Lung microvascular endothelial cell (primary cell): ENCODE measurements around the gene HSPB7. TPM values are rescaled to one million over a fixed set of nuclear protein-coding genes. Genes with fewer than 3 reads are reported as not detected.
"Not testable (repeated sequence)": the region's sequence is repeated elsewhere in the genome, so short reads cannot be mapped to it uniquely, and the experiment has no call there.

Source experiments
- DNase-seq, 2 donors: peaks; one replicate each; pipeline versions ENCODE4 v3.0.0 to v3.0.0-alpha.2; 2010; ENCODE audit warnings: low read depth in 2 of 2
- total RNA-seq: library from RNA; depleted of rRNA; stranded (reverse); fragments of >200 nt; gene quantifications from 2 replicates; pipeline ENCODE4 v1.2.1, GENCODE V29; 2014

The HSPB7 gene
- total RNA-seq, 1 donor from 2014 or later = not detected

DNA sequence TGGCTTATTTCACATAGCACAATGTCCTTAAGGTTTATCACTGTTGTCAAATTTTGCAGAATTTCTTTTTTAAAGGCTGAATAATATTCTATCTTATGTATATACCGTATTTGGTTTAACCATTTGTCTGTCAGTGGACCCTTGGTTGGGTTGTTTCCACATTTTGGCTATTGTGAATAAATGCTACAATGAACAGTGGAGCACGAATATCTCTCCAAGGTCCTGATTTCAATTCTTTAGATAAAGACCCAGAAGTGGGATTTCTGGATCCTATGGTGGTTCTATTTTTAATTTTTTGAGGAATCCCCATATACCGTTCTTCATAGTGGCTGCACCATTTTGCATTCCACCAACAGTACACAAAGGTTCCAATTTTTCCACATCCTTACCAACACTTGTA, 36.2 kb downstream of the HSPB7 start:
- DNase-seq = no peak

GRCh38 chr1:15977947-15978346, 39.9 kb downstream of the HSPB7 start:
- DNase-seq = not testable (repeated sequence)

GRCh38 chr1:15975805-15976680, 41.8 kb downstream of the HSPB7 start, which contains the start of gene ZBTB17:
TSS of gene ZBTB17 (minus strand) at chr1:15976101. CDS start at chr1:15948495, 27,606 bp downstream.
- DNase-seq = peak; percentile 94 to 96

- peak; percentile 70 to 81 for DNase-seq
These were observed 42.5 kb downstream of the HSPB7 start for GRCh38 chr1:15975358-15975804.

- DNase-seq = peak in 1 of 2 donors; percentile 14
These were observed 43.0 kb downstream of the HSPB7 start for GRCh38 chr1:15974855-15975254.

GRCh38 chr1:15973772-15974171, 44.1 kb downstream of the HSPB7 start:
- DNase-seq = no peak

DNA sequence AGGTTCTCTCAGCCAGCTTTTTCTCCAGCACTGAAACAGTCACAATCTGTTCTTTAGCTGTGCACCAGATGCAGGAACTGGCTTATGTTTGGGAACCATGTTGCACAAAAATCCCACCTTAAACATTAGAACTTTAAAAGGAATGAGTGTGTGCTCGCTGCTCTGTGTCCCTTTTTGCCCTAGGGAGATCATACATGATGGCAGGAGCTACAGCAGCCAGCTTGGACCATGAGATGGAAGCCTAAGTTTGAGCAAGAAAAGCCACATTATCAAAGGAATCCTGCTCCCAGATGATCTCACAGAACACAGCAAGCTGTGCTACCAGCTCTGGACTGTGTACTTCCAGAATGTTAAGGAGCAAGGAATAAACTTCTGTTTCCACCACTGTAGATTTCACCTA, 45.4 kb downstream of the HSPB7 start:
- no peak for DNase-seq

DNA sequence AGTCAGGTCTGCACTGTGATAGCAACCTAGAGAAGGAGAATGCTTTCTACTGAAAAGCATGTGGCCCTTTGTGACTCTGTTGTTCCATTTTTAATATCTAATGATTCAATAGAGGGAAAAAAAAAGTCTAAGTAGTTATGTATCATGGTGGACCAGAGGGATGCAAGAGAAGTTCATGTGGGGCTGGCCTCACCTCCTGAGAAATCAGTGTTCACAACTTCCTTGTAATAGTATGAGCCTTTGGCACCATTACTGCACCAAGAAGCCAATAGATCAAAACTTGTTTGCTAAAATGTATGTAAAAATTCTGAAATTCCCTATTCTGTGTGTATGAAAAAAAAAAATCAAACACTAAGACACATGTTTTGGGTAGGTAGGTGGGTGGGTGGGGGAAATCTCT, 46.9 kb downstream of the HSPB7 start:
- no peak for DNase-seq

GRCh38 chr1:15969321-15969880, 48.4 kb downstream of the HSPB7 start:
- no peak for DNase-seq

DNA sequence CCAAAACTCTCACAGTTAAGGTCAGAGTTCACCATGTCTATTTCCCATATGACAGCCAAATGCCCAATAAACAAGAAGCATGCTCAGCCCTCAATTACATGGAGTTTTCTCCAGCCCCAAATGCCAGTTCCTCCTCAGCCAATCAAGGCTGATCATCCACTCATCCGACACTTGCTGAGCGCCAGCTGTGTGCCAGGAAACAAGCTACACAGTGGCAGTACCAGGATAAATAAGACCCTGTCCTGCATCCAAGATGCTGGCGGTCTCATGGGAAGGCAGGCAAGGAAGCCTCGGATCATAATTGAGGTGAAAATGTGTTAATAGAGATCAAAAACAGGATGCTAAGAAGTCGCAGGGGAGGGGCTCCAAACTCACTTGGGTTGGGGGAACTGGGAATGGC, 49.7 kb downstream of the HSPB7 start:
- DNase-seq = no peak

DNA sequence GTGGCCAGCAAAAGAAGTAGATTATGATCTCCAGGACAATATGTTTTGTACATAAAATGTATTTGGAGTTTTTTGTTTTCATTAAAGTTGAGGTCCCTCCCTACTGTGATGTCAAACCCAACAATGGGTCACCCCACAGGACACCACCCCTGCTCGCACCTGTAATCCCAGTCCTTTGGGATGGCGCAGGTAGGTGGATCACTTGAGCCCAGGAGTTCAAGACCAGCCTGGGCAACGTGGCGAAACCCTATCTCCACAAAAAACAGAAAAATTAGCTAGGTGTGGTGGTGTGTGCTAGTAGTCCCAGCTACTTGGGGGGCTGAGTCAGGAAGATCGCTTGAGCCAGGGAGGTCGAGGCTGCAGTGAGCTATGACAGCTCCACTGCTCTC, 50.9 kb downstream of the HSPB7 start:
- DNase-seq = no peak

GRCh38 chr1:15966081-15966955, 51.5 kb downstream of the HSPB7 start:
- peak; percentile 63 to 65 for DNase-seq

- DNase-seq = peak; percentile 50 to 91
These were observed 52.5 kb downstream of the HSPB7 start for GRCh38 chr1:15965228-15965767.

Other genes with a start within 250 kb of the HSPB7 start
- gene UQCRHL, start 210.4 kb downstream of the HSPB7 start, total RNA-seq = 3.3 and 6.3 TPM in 2 replicates
- 9.8 and 11.3 TPM in 2 replicates for gene SPEN, start 170.3 kb downstream of the HSPB7 start, total RNA-seq
- 28.8 and 49.2 TPM in 2 replicates for gene ZBTB17, start 41.9 kb downstream of the HSPB7 start, total RNA-seq
- gene SRARP, start 13.8 kb downstream of the HSPB7 start, total RNA-seq = 0.44 and 0.99 TPM in 2 replicates
- gene CLCNKA, start 4.0 kb upstream of the HSPB7 start, total RNA-seq = not detected in 2 replicates
- gene CLCNKB, start 25.7 kb upstream of the HSPB7 start, total RNA-seq = under 0.01 TPM in 1 of 2 replicates, not detected in the other
- gene FAM131C, start 55.6 kb upstream of the HSPB7 start, total RNA-seq = 0.22 TPM in 1 of 2 replicates, not detected in the other
- 68.6 and 122 TPM in 2 replicates for gene EPHA2, start 138.0 kb upstream of the HSPB7 start, total RNA-seq
- gene ARHGEF19, start 194.6 kb upstream of the HSPB7 start, total RNA-seq = 3.3 and 4.6 TPM in 2 replicates
- 6.7 and 7.2 TPM in 2 replicates for gene CPLANE2, start 219.1 kb upstream of the HSPB7 start, total RNA-seq